Sigmoid colon (tissue), 7 donors: ENCODE data around the gene RETREG3. TPM values are rescaled to one million over a fixed set of nuclear protein-coding genes. Genes with fewer than 3 reads are reported as not detected.
"Not testable (repeated sequence)": the region's sequence is repeated elsewhere in the genome, so short reads cannot be mapped to it uniquely, and the experiment has no call there.

Experiments
- DNase-seq: peaks from one replicate; pipeline ENCODE4 v3.0.0-alpha.2; 2019
- H3K27ac ChIP-seq, 4 donors: fragments of 200-600 bp; sonication (generic); one replicate each; pipeline ENCODE4 v1.5.1; 2016 to 2019; ENCODE audit warnings: mild to moderate bottlenecking in 1 of 4
- H3K27me3 ChIP-seq, 3 donors: fragments of 200-600 bp; sonication (generic); one replicate each; pipeline ENCODE4 v1.5.1; 2019; ENCODE audit warnings: mild to moderate bottlenecking in 1 of 3
- H3K36me3 ChIP-seq, 4 donors: fragments of 200-600 bp; sonication (generic); one replicate each; pipeline ENCODE4 v1.5.1; 2016 to 2019
- H3K4me1 ChIP-seq, 4 donors: fragments of 200-600 bp; sonication (generic); one replicate each; pipeline ENCODE4 v1.5.1; 2017 to 2019
- H3K4me3 ChIP-seq, 4 donors: fragments of 200-600 bp; sonication (generic); one replicate each; pipeline ENCODE4 v1.5.1; 2017 to 2019; ENCODE audit warnings: mild to moderate bottlenecking in 2 of 4, moderate library complexity in 1 of 4
- H3K9me3 ChIP-seq, 4 donors: fragments of 200-600 bp in 3 of 4; sonication (generic) in 3 of 4; one replicate each; pipeline versions ENCODE4 v1.5.1 to v1.6.1; 2013 to 2019
- CTCF ChIP-seq, 4 experiments: fragments of 450-650 bp in 3 of 4; fragments of 200-600 bp in 1 of 4; IDR thresholded peaks; one replicate each; pipeline ENCODE4 v1.5.1; 2016 to 2019; ENCODE audit warnings: antibody characterized with exemption in 4 of 4, mild to moderate bottlenecking in 3 of 4, moderate library complexity in 2 of 4
- EP300 ChIP-seq, 4 donors: sonication (generic); formaldehyde crosslinking; IDR thresholded peaks; one replicate each; pipeline ENCODE4 v1.6.1; 2017; ENCODE audit warnings: antibody characterized with exemption in 4 of 4
- POLR2A ChIP-seq, 2 donors: fragments of 450-650 bp; IDR thresholded peaks; one replicate each; pipeline ENCODE4 v1.6.1; 2016; ENCODE audit warnings: antibody characterized with exemption in 2 of 2, mild to moderate bottlenecking in 2 of 2, moderate library complexity in 2 of 2
- POLR2AphosphoS5 ChIP-seq, 4 donors: sonication (generic); formaldehyde crosslinking; IDR thresholded peaks; one replicate each; pipeline ENCODE4 v1.6.1; 2017; ENCODE audit warnings: antibody characterized with exemption in 4 of 4
- WGBS, 2 donors: extraction: QIAGEN DNeasy Blood & Tissue Kit; methylation state at CpG; one replicate each; pipeline ENCODE4 v1.1.7; 2013; 5-methylcytosine and 5-hydroxymethylcytosine counted together
- intact Hi-C: fragments of 100-400 bp; cut with DNase I; formaldehyde crosslinking; loops from one replicate; pipeline ENCODE4 v1.15.1; 2023
- polyA plus RNA-seq, 3 donors: library from polyadenylated mRNA; stranded (reverse); fragments of 200-250 nt; gene quantifications; one replicate each; pipeline ENCODE4 v1.2.3, GENCODE V29; 2013
- total RNA-seq, 4 donors: library from RNA; depleted of rRNA; stranded (reverse); fragments of >200 nt; gene quantifications; one replicate each; pipeline ENCODE4 v1.1.0, GENCODE V29; 2016
- donor health status: healthy with polysubstance abuse.
- donor health status: Bipolar disorder and iron deficiency.
- donor health status: healthy.

The RETREG3 gene
- total and polyA plus RNA-seq, 7 donors: 7.2 to 82.0 (median 47.1) TPM

DNA sequence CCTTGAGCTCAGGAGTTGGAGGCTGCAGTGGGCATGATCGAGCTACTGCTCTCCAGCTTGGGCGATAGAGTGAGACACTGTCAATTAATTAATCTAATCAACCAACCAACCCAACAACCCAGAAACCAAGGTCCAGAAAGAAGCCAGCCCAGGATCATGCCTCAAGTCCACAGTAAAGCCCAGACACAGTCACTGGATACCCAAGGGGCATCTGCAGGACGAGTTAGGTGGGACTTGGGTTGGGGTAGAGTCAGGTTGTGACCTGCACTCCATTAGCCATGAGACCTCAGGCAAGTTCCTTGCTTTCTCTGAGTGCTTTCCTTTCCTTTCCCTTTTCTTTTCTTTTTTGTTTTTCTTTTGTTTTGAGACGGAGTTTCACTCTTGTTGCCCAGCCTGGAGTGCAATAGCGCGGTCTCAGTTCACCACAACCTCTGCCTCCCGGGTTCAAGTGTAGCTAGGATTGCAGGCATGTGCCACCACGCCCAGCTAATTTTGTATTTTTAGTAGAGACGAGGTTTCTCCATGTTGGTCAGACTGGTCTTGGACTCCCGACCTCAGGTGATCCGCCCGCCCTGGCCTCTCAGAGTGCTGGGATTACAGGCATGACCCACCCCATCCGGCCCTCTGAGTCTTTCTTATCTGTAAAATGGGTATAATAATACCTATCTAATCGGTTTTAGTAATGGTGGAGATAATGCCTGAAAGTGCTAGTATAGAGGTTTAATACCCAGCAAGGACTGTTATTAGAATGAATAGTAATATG is 60.0 kb downstream of the RETREG3 start:
- no peak for DNase-seq
- H3K4me3 ChIP-seq: no peak overlapping the region

DNA sequence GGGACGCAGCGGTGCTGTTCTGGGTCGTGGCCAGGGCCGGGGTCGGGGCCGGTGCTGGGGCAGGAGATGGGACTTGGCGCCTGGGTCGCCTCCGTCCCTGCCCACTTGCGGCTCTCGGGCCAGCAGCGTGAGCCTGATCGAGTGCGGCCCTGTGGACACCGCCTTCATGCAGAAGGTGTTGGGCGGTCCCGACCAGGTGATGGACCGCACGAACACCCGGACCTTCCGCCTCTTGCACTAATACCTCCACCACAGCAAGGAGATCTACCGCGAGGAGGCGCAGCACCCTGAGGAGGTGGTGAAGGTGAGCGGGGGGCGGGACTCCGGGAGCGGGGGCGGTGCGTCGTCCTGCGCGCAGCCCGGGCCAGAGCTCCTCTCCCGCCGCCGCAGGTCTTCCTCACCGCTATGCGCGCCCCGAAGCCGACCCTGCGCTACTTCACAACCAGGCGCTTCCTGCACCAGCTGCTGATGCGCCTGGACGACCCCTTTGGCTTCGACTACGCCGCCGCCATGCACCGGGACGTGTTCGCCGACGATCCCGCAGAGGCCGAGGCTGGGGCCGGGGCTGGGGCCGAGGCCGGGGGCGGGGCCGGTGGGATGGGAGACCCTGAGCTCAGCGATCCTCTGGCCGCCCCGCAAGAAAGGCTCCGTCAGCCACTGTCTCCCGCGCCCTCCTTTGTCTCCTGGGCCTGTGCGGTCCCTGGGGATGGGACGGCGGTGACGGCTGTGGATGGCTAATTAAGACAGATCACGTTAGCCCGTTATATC is 60.9 kb downstream of the RETREG3 start:
- peaks cover 0 to 7% (median 0%) of the 10 kb centered on the region in 3 donors for H3K27me3 ChIP-seq

More for the DNA sequence above, 60.0 kb downstream of the RETREG3 start:
- Histone ChIP-seq H3K4me1 (peaks cover 0 to 32% (median 21%) of the 10 kb centered on the region in 4 donors), H3K27me3 (peaks cover 0 to 7% (median 0%) of the 10 kb centered on the region in 3 donors), H3K27ac (no peak overlapping the region), H3K36me3 (peaks cover 0 to 7% (median 0%) of the 10 kb centered on the region in 4 donors), H3K9me3 (no peaks in the 10 kb centered on the region)
- intact Hi-C loops: no loop called here
- WGBS, 2 donors: 48 to 83% methylated on average over 14 of the region's 14 CpGs
- no peak for TF ChIP-seq CTCF (IDR thresholded peaks at IDR 0.05)
- TF ChIP-seq POLR2AphosphoS5 (IDR thresholded peaks at IDR 0.05): no peak
- TF ChIP-seq POLR2A (IDR thresholded peaks at IDR 0.05): no peak
- no peak for TF ChIP-seq EP300 (IDR thresholded peaks at IDR 0.05)

GRCh38 chr17:42547698-42548069 is 61.5 kb downstream of the RETREG3 start:
- peaks cover 0 to 7% (median 0%) of the 10 kb centered on the region in 3 donors for H3K27me3 ChIP-seq
- TF ChIP-seq POLR2A (IDR thresholded peaks at IDR 0.05): no peak
- H3K4me1 ChIP-seq: peaks cover 0 to 17% (median 7%) of the 10 kb centered on the region in 4 donors
- DNase-seq: no peak
- H3K4me3 ChIP-seq: no peak overlapping the region
- no peak overlapping the region for H3K27ac ChIP-seq
- WGBS, 2 donors: 72 to 89% methylated on average over 14 of the region's 14 CpGs
- H3K9me3 ChIP-seq: no peaks in the 10 kb centered on the region
- intact Hi-C loops: no loop called here
- peaks cover 0 to 22% (median 3%) of the 10 kb centered on the region in 4 donors for H3K36me3 ChIP-seq

More for the DNA sequence above, 60.9 kb downstream of the RETREG3 start:
- Histone ChIP-seq H3K36me3 (peaks cover 0 to 16% (median under 1%) of the 10 kb centered on the region in 4 donors), H3K4me1 (peaks cover 0 to 23% (median 12%) of the 10 kb centered on the region in 4 donors), H3K27ac (no peak overlapping the region), H3K4me3 (peak overlapping the region in 3 of 4 donors; percentile 20 to 31 (median 27)), H3K9me3 (no peaks in the 10 kb centered on the region)
- intact Hi-C loops: no loop called here
- TF ChIP-seq EP300 (IDR thresholded peaks at IDR 0.05) (no peak), POLR2AphosphoS5 (IDR thresholded peaks at IDR 0.05) (peak in 2 of 4 donors; percentile 6 to 31), CTCF (IDR thresholded peaks at IDR 0.05) (peak in 1 of 4 experiments; percentile 17), POLR2A (IDR thresholded peaks at IDR 0.05) (no peak)
- no peak for DNase-seq
- WGBS, 2 donors: 6 to 17% methylated on average over 74 of the region's 74 CpGs

DNA sequence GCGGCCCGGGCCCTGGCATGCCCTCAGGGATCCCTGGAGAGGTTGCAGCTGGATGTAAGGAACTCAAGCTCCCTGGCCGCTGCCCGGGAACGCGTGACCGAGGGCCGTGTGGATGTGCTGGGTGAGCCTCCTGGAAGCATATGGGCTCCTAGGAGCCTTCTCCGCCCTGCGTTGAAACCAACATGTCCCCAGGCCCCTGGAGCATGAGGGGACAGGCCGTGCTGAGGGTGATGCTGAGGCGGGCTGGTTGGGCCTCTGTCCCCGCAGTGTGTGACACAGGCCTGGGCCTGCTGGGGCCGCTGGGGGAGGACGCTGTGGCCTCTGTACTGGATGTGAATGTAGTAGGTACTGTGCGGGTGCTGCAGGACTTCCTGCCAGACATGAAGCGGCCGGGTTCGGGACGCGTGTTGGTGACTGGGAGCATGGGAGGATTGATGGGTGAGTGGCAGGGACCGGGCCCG is 62.1 kb downstream of the RETREG3 start:
- H3K27me3 ChIP-seq: peaks cover 0 to 7% (median 0%) of the 10 kb centered on the region in 3 donors
- intact Hi-C loops: no loop called here
- H3K36me3 ChIP-seq: peaks cover 0 to 28% (median 8%) of the 10 kb centered on the region in 4 donors
- 91% methylated on average over 23 of the region's 23 CpGs for WGBS, 2 donors
- peaks cover 0 to 12% (median 6%) of the 10 kb centered on the region in 4 donors for H3K4me1 ChIP-seq
- H3K27ac ChIP-seq: no peak overlapping the region
- TF ChIP-seq POLR2A (IDR thresholded peaks at IDR 0.05): no peak
- TF ChIP-seq POLR2AphosphoS5 (IDR thresholded peaks at IDR 0.05): no peak
- TF ChIP-seq EP300 (IDR thresholded peaks at IDR 0.05): no peak
- no peak for TF ChIP-seq CTCF (IDR thresholded peaks at IDR 0.05)
- no peak for DNase-seq
- H3K9me3 ChIP-seq: no peaks in the 10 kb centered on the region
- H3K4me3 ChIP-seq: no peak overlapping the region

DNA sequence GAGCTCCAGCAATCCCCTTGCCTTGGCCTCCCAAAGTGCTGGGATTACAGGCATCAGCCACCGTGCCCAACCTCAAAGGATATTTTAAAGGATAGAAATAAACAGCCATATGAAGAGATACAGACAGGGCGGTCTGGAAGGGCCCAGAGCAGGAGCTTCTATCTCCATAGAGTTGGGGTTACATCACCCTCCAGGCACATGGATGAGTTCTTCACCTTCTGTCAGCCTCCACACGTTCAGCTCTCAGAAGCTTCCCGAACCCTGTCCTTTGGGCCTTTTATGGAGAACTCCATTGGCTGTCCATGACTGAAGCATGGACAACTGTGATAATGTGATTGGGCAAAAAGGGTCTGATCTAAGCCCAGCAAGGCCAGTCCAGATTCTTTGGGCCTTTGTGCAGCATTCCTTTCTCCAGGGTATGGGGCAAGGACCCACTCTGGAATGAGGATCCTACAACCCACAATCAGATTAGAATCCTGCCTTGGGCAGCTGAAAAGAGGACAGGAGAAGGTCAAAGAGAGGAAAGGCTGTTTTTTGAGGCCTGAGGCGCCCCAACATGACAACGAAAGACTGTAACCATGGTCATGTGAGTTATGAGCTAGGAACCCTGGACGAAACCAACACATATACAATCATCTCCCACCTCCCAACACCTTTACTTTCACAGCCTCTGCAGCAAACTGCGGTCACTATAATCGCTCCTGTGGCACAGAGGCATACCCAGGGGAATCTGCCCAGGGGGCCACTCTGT is 63.2 kb downstream of the RETREG3 start:
- WGBS, 2 donors: 91 to 92% methylated on average over 9 of the region's 9 CpGs
- H3K9me3 ChIP-seq, intact Hi-C loops, H3K4me3 ChIP-seq, H3K27me3 ChIP-seq, H3K27ac ChIP-seq, DNase-seq: not testable (repeated sequence)
- peaks cover 0 to 34% (median 9%) of the 10 kb centered on the region in 4 donors for H3K36me3 ChIP-seq
- peaks cover 0 to 12% (median 6%) of the 10 kb centered on the region in 4 donors for H3K4me1 ChIP-seq
